Stimulated activated CD8-positive, alpha-beta memory T cell treated with anti-CD3 and anti-CD28 coated beads, Interleukin-4, amount 100 ng/mL, for 1 hour (primary cell): Measurements from ENCODE around the gene DNAI1.
"Not testable (repeated sequence)": the region's sequence is repeated elsewhere in the genome, so short reads cannot be mapped to it uniquely, and the experiment has no call there.

Experiments
- DNase-seq, 2 donors: peaks; one replicate each; pipeline ENCODE4 v3.0.0-alpha.2; 2020; ENCODE audit warnings: low read depth in 2 of 2, low spot score in 1 of 2

The DNAI1 gene

DNA sequence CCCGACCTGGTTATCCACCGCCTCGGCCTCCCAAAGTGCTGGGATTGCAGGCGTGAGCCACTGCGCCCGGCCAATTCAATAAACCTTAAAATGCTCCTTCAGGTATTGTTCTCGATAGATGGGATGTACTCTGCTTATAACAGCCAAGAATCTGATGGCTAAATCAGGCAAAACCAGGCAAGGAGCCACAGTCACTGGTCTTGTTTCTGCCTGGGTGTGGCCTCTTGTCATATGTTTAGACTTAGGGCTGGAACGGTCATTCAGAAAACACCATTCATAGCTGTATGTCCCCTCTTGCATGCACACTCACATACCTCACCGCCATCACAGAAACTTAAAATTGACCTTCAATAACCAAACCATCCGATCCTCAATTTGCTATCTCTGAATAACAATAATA, 8.0 kb upstream of the DNAI1 start:
- no peak for DNase-seq

GRCh38 chr9:34451135-34451534, 7.5 kb upstream of the DNAI1 start:
- DNase-seq = no peak

DNA sequence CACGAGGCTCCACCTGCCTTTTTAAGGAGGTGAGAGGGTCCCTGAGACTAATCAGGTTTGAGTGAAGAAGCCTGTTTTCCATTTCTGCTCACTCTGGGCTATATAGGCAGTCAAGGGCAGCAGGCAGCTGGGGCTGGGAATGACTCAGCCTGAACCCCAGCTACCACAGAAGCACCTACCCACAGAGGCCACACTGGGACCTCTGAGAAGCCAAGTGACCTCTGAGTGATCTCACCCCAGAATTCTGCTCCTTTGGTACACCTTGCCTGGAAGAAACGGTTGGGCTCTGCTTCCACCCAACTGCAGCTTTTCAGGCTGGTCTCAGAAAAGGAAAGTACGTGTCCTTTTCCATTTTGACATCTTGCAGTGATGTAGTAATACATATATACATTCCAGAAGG, 7.1 kb upstream of the DNAI1 start:
- DNase-seq = no peak

GRCh38 chr9:34452568-34452967, 6.0 kb upstream of the DNAI1 start:
- no peak for DNase-seq

DNA sequence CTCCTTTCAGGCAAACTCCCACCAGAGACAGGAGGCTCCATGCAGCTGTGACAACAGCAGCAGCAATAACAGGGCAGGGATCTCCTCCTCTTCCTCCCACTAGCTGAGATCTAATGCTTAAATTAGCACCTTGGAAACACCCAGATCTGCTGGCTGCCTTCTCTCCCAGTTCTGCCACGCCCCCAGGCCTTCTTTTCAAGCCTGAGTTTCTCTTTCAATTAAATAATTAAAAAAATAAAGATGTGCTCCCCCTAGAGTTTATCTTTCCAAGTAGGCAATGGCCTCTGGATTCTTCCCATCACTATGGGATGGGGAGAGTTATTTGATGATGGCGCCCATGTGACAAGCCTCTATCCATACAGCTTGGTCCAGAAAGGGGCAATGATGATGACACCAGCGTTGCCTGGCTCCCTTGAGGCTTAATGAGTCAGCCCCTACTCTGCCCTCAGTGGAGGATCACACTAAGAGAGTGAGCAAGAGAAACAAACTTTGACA, 4.0 kb upstream of the DNAI1 start:
- no peak for DNase-seq

GRCh38 chr9:34456151-34456550, 2.5 kb upstream of the DNAI1 start:
- DNase-seq = no peak

DNA sequence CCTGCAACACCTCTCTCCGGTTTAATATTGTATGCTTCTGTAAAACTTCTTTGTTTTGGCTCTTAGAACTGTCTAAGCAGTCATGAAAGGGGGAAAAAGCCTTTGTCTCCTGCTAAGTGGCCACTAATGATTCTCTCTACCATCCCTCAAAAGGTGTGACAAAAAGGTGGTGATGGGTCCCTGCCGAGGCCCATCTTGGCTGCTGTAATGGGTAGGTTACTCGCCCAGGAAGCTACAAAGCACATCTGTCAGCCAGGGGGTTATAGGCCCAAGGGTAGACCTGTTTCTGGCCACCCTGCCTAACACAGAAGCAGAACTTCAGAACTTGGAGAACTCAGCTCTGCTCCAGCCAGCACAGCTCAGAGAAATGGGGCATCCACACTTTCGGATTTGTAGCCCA, 1.9 kb upstream of the DNAI1 start:
- DNase-seq = no peak

DNA sequence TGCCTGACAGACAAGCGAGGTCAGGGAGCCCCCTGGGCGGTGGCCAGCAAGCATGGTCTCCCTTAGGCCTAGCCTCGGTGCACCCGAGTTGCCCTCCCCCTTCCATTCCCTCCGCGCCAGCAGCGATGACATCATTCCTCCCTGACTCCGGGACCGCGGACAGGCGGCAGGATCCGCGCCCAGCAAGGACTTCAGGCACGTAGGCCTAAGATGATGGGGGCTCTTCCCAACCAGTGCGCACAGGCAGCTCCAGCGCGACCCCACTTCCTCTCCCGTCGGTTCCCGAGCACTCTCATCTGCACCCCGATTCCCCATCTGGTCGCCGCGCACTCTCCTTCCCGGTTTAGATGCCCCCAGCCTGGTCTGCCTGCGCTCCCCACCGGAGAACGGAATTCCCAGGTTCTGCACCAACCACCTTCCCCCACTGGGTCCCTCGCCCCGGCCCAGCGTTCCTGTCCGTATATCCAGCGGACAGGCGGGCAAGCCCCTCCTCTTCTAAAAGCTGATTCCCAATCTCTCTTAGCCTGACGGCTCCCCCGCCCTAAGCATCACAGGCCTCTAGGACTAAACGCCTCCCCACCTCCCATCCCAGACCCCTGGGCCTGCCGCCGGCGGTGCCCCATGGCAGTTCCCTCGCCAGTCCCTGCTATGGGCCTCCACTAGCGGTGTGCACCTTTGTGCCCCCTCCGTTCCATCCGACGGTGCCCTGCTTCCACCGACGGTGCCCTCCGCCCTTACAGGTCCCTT, 1.2 kb upstream of the DNAI1 start:
- no peak for DNase-seq

DNA sequence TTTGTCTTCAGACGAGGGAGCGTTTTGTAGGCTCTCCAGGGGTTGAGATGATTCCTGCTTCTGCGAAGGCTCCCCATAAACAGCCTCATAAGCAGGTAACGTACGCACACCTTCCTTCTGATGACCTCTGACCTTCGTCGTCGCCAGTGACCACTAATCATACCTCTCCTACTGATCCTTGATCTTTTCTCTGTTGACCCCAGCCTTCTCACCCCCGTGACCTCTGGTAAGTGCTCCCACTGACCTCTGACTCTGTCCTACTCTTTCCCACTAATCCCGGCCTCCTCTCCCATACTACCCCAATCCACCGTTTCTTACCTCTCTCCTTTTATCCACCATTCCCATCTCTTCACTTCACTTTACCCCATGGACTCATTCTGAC, 345 bp downstream of the DNAI1 start:
- no peak for DNase-seq

GRCh38 chr9:34459356-34459755, 751 bp downstream of the DNAI1 start:
- DNase-seq = no peak

- DNase-seq = no peak
These were observed 1.3 kb downstream of the DNAI1 start for GRCh38 chr9:34459941-34460340.

- no peak for DNase-seq
These were observed 4.7 kb downstream of the DNAI1 start for GRCh38 chr9:34463098-34463900.

- DNase-seq = no peak
These were observed 5.3 kb downstream of the DNAI1 start for GRCh38 chr9:34463901-34464232.

DNA sequence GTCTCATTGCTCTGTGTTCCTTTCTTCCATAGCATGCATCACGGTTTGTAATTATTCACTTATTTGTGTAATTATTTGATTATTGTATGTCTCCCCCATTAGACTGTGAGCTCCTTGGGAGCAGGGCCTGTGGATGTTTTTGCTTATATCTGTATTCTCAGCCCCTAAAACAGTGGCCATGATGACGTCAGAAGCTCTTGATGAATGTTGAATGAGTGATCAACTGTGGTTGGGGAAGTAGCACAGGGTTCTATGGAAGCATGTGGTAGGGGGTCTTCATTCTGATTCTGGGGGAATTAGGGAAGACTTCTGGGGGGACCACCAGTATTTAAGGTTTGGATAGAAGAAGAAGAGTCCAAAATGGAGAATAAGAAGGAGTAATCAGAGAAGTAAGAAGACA, 6.0 kb downstream of the DNAI1 start:
- DNase-seq = no peak

- DNase-seq = no peak
These were observed 6.9 kb downstream of the DNAI1 start for GRCh38 chr9:34465468-34465867.

- no peak for DNase-seq
These were observed 16.5 kb downstream of the DNAI1 start for GRCh38 chr9:34475097-34475496.

DNA sequence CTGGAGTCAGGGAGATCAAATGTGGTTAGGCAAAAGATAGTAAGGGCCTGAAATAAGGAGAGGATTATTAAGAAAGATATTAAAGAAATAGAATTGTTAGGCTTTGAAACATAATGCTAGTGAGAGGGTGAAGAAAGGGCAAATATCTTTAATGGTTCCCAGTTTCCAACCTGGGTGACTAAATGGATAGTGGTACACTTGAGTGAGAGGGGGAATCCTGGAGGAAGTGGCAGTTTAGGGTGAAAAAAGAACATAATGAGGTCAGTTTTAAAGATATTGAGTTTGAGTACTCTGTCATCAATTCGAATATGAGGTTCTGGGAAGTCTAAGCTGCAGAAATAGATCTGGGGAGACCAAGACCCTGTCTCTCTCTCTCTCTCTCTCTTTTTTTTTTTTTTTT, 18.9 kb downstream of the DNAI1 start:
- no peak for DNase-seq

GRCh38 chr9:34479431-34479866, 20.8 kb downstream of the DNAI1 start:
- no peak for DNase-seq

DNA sequence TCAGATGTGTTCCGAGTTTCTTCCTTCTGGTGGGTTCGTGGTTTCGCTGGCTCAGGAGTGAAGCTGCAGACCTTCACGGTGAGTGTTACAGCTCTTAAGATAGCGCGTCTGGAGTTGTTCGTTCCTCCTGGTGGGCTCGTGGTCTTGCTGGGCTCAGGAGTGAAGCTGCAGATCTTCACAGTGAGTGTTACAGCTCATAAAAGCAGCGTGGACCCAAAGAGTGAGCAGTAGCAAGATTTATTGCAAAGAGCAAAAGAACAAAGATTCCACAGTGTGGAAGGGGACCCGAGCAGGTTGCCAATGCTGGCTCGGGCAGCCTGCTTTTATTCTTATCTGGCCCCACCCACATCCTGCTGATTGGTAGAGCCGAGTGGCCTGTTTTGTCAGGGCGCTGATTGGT, 23.0 kb downstream of the DNAI1 start:
- DNase-seq = not testable (repeated sequence)

DNA sequence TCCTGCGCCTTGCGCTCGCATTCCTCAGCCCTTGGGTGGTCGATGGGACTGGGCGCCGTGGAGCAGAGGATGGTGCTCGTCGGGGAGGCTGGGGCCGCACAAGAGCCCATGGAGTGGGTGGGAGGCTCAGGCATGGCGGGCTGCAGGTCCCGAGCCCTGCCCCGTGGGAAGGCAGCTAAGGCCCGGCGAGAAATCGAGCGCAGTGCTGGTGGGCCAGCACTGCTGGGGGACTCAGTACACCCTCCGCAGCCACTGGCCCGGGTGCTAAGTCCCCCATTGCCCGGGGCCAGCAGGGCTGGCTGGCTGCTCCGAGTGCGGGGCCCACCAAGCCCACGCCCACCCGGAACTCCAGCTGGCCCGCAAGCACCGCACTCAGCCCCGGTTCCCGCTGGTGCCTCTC, 24.1 kb downstream of the DNAI1 start:
- DNase-seq = not testable (repeated sequence)

- no peak for DNase-seq
These were observed 26.1 kb downstream of the DNAI1 start for GRCh38 chr9:34484678-34485077.

GRCh38 chr9:34485822-34486221, 27.2 kb downstream of the DNAI1 start:
- DNase-seq = no peak

DNA sequence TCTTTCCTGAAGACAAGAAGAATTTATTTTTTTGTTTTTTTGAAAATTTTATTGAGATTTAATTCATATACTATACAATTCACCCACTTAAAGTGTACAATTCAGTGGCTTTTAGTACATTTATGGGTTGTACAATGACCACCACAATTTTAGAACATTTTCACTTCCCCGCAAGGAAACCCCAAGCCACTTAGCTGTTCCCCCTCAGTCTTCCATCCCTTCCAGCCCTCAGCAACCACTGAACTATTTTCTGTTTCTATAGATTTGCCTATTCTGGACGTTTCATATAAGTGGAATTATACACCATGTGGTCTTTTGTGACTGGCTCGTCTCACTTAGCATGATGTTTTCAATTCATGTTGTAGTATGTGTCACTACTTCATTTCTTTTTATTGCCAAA, 28.0 kb downstream of the DNAI1 start:
- DNase-seq = no peak
